HL-60 (cell line): ENCODE results near the gene VWA5B2.

Source experiments
- DNase-seq, 2 experiments: peaks; one replicate each; pipeline ENCODE4 v3.0.0-alpha.2; 2010 to 2020; ENCODE audit warnings: low read depth in 1 of 2, low spot score in 1 of 2
- H3K27ac ChIP-seq: fragments of 250-450 bp; sonication (Bioruptor Pico); replicated peaks from 2 replicates; pipeline ENCODE4 v1.5.1; 2020; ENCODE audit warnings: mild to moderate bottlenecking, moderate library complexity
- H3K27me3 ChIP-seq: fragments of 250-450 bp; sonication (Bioruptor Pico); 2 replicates; pipeline ENCODE4 v1.5.1; 2021; ENCODE audit warnings: mild to moderate bottlenecking, moderate library complexity; ENCODE audit not compliant: insufficient read depth, poor library complexity, severe bottlenecking
- H3K4me3 ChIP-seq: replicated peaks from 2 replicates; pipeline ENCODE4 v1.5.1; 2011; ENCODE audit warnings: mild to moderate bottlenecking, control low read depth, low read length; ENCODE audit not compliant: insufficient read depth
- GABPA ChIP-seq: IDR thresholded peaks from 2 replicates; pipeline ENCODE4 v1.6.1; 2012; ENCODE audit warnings: low read depth
- POLR2AphosphoS5 ChIP-seq: IDR thresholded peaks from 2 replicates; pipeline ENCODE4 v1.6.1; 2012; ENCODE audit warnings: low read depth
- SPI1 ChIP-seq: IDR thresholded peaks from 2 replicates; pipeline ENCODE4 v1.6.1; 2012; ENCODE audit warnings: low read depth, mild to moderate bottlenecking, borderline replicate concordance
- TF ChIP-seq, protein P1 (sequence below): IDR thresholded peaks from 2 replicates; pipeline ENCODE4 v1.6.1; 2012; ENCODE audit warnings: low read depth; ENCODE audit not compliant: insufficient replicate concordance
- TF ChIP-seq, protein P2 (sequence below): IDR thresholded peaks from one replicate; pipeline ENCODE4 v1.5.1; 2011; ENCODE audit warnings: low read length, control low read depth, inconsistent platforms; ENCODE audit not compliant: insufficient read depth

Gene VWA5B2

DNA sequence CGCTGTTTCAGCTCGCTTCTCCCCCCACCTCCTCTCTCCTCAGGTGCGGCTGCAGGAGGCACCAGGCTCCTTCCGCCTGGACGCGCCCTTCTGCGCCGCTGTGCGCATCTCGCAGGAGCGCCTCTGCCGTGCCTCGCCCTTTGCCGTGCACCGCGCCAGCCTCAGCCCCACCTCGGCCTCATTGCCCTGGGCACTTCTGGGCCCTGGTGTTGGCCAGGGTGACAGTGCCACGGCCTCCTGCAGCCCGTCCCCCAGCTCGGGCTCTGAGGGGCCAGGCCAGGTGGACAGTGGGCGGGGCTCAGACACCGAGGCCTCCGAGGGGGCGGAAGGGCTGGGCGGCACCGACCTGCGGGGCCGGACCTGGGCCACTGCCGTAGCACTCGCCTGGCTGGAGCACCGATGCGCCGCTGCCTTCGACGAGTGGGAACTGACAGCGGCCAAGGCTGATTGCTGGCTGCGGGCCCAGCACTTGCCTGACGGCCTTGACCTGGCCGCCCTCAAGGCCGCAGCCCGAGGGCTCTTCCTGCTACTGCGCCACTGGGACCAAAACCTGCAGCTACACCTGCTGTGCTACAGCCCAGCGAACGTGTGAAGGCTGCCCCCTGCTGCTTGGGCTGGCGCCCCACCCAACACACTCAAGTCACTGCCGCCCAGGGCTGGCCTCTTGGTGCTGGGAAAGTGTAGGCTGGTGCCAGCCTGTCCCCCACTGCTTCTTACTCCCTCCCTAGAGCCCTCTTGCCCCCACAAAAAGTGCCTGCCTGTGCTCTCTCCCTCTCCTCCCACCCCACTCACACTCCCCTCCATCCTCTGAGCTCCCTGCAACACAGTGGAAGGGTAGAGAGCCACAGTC, 12.3 kb downstream of the VWA5B2 start:
- H3K27ac ChIP-seq: no peak overlapping the region
- no peak for TF ChIP-seq GABPA
- TF ChIP-seq POLR2AphosphoS5: peak; percentile 39; the same call in 1 of the 2 replicates
- no peak for DNase-seq
- no peaks in the 10 kb centered on the region for H3K27me3 ChIP-seq
- H3K4me3 ChIP-seq: no peak overlapping the region

- Histone ChIP-seq H3K27ac (no peak overlapping the region), H3K4me3 (no peak overlapping the region), H3K27me3 (no peaks in the 10 kb centered on the region)
- DNase-seq: no peak
- TF ChIP-seq SPI1 (no peak), GABPA (no peak), POLR2AphosphoS5 (no peak)
- TF ChIP-seq, protein P1, sequence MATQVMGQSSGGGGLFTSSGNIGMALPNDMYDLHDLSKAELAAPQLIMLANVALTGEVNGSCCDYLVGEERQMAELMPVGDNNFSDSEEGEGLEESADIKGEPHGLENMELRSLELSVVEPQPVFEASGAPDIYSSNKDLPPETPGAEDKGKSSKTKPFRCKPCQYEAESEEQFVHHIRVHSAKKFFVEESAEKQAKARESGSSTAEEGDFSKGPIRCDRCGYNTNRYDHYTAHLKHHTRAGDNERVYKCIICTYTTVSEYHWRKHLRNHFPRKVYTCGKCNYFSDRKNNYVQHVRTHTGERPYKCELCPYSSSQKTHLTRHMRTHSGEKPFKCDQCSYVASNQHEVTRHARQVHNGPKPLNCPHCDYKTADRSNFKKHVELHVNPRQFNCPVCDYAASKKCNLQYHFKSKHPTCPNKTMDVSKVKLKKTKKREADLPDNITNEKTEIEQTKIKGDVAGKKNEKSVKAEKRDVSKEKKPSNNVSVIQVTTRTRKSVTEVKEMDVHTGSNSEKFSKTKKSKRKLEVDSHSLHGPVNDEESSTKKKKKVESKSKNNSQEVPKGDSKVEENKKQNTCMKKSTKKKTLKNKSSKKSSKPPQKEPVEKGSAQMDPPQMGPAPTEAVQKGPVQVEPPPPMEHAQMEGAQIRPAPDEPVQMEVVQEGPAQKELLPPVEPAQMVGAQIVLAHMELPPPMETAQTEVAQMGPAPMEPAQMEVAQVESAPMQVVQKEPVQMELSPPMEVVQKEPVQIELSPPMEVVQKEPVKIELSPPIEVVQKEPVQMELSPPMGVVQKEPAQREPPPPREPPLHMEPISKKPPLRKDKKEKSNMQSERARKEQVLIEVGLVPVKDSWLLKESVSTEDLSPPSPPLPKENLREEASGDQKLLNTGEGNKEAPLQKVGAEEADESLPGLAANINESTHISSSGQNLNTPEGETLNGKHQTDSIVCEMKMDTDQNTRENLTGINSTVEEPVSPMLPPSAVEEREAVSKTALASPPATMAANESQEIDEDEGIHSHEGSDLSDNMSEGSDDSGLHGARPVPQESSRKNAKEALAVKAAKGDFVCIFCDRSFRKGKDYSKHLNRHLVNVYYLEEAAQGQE: no peak
- TF ChIP-seq, protein P2, sequence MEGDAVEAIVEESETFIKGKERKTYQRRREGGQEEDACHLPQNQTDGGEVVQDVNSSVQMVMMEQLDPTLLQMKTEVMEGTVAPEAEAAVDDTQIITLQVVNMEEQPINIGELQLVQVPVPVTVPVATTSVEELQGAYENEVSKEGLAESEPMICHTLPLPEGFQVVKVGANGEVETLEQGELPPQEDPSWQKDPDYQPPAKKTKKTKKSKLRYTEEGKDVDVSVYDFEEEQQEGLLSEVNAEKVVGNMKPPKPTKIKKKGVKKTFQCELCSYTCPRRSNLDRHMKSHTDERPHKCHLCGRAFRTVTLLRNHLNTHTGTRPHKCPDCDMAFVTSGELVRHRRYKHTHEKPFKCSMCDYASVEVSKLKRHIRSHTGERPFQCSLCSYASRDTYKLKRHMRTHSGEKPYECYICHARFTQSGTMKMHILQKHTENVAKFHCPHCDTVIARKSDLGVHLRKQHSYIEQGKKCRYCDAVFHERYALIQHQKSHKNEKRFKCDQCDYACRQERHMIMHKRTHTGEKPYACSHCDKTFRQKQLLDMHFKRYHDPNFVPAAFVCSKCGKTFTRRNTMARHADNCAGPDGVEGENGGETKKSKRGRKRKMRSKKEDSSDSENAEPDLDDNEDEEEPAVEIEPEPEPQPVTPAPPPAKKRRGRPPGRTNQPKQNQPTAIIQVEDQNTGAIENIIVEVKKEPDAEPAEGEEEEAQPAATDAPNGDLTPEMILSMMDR: no peak
These were observed 12.9 kb downstream of the VWA5B2 start for GRCh38 chr3:184242297-184242685.

DNA sequence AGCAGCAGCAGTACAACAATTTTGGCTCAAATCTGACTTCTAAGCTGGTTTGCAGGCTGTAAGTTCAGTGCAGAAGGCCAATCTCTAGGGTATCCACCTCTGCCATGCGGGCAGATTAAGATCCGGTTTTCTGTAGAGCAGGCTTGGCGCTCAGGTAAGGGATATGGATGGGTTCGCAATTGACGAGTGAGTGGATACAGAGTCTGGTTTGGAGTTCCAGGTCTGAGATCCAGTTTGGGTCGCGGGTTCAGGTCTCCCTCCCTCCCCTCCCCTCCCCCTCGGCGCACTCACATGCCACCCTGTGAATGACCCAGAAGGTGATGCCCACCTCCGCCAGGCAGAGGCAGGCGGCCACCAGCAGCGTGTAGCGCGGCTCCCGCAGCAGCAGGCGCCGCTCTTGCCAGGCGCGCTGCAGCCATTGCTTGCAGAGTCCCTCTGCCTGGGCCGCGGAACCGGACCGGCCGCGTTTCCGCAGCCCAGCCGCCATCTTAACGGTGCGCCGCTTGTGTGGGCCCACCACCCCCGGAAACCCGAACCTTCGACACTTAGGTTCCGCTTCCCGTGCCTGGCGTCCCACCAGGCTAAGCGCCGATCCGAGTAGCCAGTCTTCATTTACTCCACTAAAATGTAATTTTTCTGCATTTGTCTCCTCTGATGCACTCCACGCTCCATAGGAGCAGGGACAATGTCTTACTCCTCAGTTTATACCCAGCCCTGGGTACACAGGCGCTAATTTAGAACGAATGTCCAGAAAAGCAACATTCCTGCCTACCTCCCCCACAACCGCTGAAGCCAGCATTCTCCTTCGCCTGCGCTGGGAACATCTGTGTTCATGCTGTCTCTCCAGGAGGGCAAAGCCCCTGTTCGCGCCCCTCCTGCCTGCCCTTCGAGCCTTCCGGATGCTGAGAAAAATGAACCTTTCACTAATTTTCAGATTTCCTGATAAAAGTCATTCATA, 19.3 kb downstream of the VWA5B2 start, which contains the start of gene ALG3:
TSS of gene ALG3 (minus strand) at position 509 of the 958 bp plus-strand sequence. CDS start at position 487, 22 bp downstream.
- Histone ChIP-seq H3K27ac (peak within 1 kb of the TSS; percentile 94), H3K4me3 (peak within 1 kb of the TSS; percentile 95), H3K27me3 (no peaks in the 10 kb centered on the region)
- no peak for TF ChIP-seq SPI1
- TF ChIP-seq POLR2AphosphoS5: peak; percentile 78; the same call in 1 of the 2 replicates
- TF ChIP-seq, protein P1: peak; percentile 79
- peak; percentile 92 for TF ChIP-seq GABPA
- peak; percentile 82 to 86 for DNase-seq

DNA sequence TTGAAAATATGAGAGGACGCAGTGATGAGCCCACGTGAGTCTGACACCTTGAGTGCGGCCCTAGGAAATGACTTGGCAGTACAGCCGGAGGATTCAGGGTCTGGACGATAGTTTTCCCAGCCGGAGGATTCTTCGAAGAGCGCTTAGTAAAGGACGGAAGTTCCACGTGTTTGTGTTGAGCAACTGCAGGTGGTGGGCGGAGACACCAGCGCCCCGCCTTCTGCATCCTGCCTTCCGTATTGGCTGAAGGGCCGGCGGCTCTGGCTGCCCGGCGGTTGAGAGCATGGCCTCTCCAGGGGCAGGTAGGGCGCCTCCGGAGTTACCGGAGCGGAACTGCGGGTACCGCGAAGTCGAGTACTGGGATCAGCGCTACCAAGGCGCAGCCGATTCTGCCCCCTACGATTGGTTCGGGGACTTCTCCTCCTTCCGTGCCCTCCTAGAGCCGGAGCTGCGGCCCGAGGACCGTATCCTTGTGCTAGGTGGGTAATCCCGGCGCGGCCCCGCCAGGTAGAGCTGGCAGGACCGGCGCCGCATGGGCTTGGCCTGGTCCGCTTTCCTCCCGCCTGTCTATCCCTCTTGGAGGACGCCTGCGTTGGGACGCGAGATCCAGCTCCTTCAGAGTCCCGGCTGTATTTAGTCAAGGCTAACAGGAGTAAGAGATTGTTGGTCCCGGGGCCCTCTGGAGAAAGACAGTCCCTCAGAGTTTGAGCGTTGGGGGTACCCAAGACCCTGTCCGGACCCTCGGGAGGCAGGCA, 20.2 kb downstream of the VWA5B2 start, which contains the start of gene EEF1AKMT4:
TSS of gene EEF1AKMT4 (plus strand) at position 261 of the 755 bp plus-strand sequence. CDS start at position 284, 23 bp downstream.
- Histone ChIP-seq H3K4me3 (peak within 1 kb of the TSS; percentile 95), H3K27ac (peak within 1 kb of the TSS; percentile 94), H3K27me3 (no peaks in the 10 kb centered on the region)
- TF ChIP-seq, protein P2: peak; percentile 69
- peak; percentile 89 for TF ChIP-seq GABPA
- TF ChIP-seq, protein P1: peak; percentile 51
- no peak; the same call in 1 of the 2 replicates for TF ChIP-seq POLR2AphosphoS5
- peak; percentile 82; the same call in 1 of the 2 replicates for TF ChIP-seq SPI1
- peak; percentile 97 to 99 for DNase-seq
